Liver (tissue), 9 donors: ENCODE data around the gene DEAF1. TPM values are rescaled to one million over a fixed set of nuclear protein-coding genes. Genes with fewer than 3 reads are reported as not detected.
A peak's percentile ranks its signal among the peaks of the same experiment; 100 is the strongest.

ENCODE experiments used
- DNase-seq: peaks from one replicate; pipeline ENCODE4 v3.0.0-alpha.2; 2017; ENCODE audit warnings: low spot score
- H3K27ac ChIP-seq, 2 donors: one replicate each; pipeline ENCODE4 v1.7.0; 2013; ENCODE audit warnings: inconsistent platforms in 2 of 2, low read length in 2 of 2, control low read depth in 1 of 2, low read depth in 1 of 2, mild to moderate bottlenecking in 1 of 2
- H3K27me3 ChIP-seq, 4 donors: one replicate each; pipeline versions ENCODE4 v1.6.1 to v1.7.0; 2013; ENCODE audit warnings: low read length in 3 of 4, inconsistent platforms in 1 of 4, mild to moderate bottlenecking in 1 of 4, moderate library complexity in 1 of 4; ENCODE audit not compliant: control insufficient read depth in 4 of 4, insufficient read depth in 4 of 4
- H3K36me3 ChIP-seq, 4 donors: one replicate each; pipeline versions ENCODE4 v1.6.1 to v1.7.0; 2013; ENCODE audit warnings: low read length in 3 of 4, mild to moderate bottlenecking in 3 of 4, low read depth in 1 of 4, moderate library complexity in 1 of 4; ENCODE audit not compliant: control insufficient read depth in 4 of 4, insufficient read depth in 3 of 4
- H3K4me1 ChIP-seq, 4 donors: one replicate each; pipeline versions ENCODE4 v1.6.1 to v1.7.0; 2013; ENCODE audit warnings: low read length in 3 of 4, mild to moderate bottlenecking in 3 of 4, moderate library complexity in 1 of 4; ENCODE audit not compliant: control insufficient read depth in 4 of 4, insufficient read depth in 4 of 4
- H3K4me3 ChIP-seq, 3 donors: one replicate each; pipeline versions ENCODE4 v1.6.1 to v1.7.0; 2013; ENCODE audit warnings: low read length in 3 of 3, control low read depth in 1 of 3, low read depth in 1 of 3, mild to moderate bottlenecking in 1 of 3
- H3K9ac ChIP-seq, 2 donors: one replicate each; pipeline ENCODE4 v1.7.0; 2013; ENCODE audit warnings: low read length in 2 of 2, mild to moderate bottlenecking in 2 of 2, moderate library complexity in 2 of 2, control low read depth in 1 of 2, low read depth in 1 of 2
- H3K9me3 ChIP-seq, 4 donors: one replicate each; pipeline versions ENCODE4 v1.6.1 to v1.7.0; 2013; ENCODE audit warnings: low read length in 3 of 4; ENCODE audit not compliant: control insufficient read depth in 4 of 4
- ATF3 ChIP-seq: IDR thresholded peaks from 2 replicates; pipeline ENCODE4 v1.6.1; 2016; ENCODE audit warnings: antibody characterized with exemption
- CTCF ChIP-seq: fragments of 150-350 bp; IDR thresholded peaks from 2 replicates; pipeline ENCODE4 v1.5.1; 2017; ENCODE audit warnings: improper control_type of control experiment, low read depth, low read length; ENCODE audit not compliant: missing input control
- EGR1 ChIP-seq, 2 donors: IDR thresholded peaks; 2 replicates each; pipeline ENCODE4 v1.6.1; 2016 to 2018; ENCODE audit warnings: antibody characterized with exemption in 2 of 2, low read depth in 2 of 2
- FOXA1 ChIP-seq: IDR thresholded peaks from 2 replicates; pipeline ENCODE4 v1.6.1; 2016; ENCODE audit warnings: antibody characterized with exemption
- FOXA2 ChIP-seq: IDR thresholded peaks from 2 replicates; pipeline ENCODE4 v1.6.1; 2016; ENCODE audit warnings: antibody characterized with exemption
- GABPA ChIP-seq, 2 donors: IDR thresholded peaks in 1 of 2; conservative IDR thresholded peaks in 1 of 2; 2 replicates each; pipeline ENCODE4 v1.6.1; 2016; ENCODE audit warnings: antibody characterized with exemption in 2 of 2, mild to moderate bottlenecking in 1 of 2, moderate library complexity in 1 of 2
- HNF4A ChIP-seq, 2 donors: conservative IDR thresholded peaks; 2 replicates each; pipeline ENCODE4 v1.6.1; 2016; ENCODE audit warnings: antibody characterized with exemption in 2 of 2, mild to moderate bottlenecking in 2 of 2
- HNF4G ChIP-seq: IDR thresholded peaks from 2 replicates; pipeline ENCODE4 v1.6.1; 2016; ENCODE audit warnings: antibody characterized with exemption
- JUND ChIP-seq, 2 donors: IDR thresholded peaks; 2 replicates each; pipeline ENCODE4 v1.6.1; 2016; ENCODE audit warnings: antibody characterized with exemption in 2 of 2
- MAX ChIP-seq: IDR thresholded peaks from 2 replicates; pipeline ENCODE4 v1.6.1; 2016; ENCODE audit warnings: antibody characterized with exemption
- NR2F2 ChIP-seq: IDR thresholded peaks from 2 replicates; pipeline ENCODE4 v1.6.1; 2016; ENCODE audit warnings: antibody characterized with exemption
- RAD21 ChIP-seq, 2 donors: IDR thresholded peaks; 2 replicates each; pipeline ENCODE4 v1.6.1; 2016; ENCODE audit warnings: antibody characterized with exemption in 2 of 2, mild to moderate bottlenecking in 2 of 2
- RXRA ChIP-seq, 2 donors: IDR thresholded peaks; 2 replicates each; pipeline ENCODE4 v1.6.1; 2017 to 2018; ENCODE audit warnings: antibody characterized with exemption in 2 of 2, mild to moderate bottlenecking in 1 of 2
- SP1 ChIP-seq: IDR thresholded peaks from 2 replicates; pipeline ENCODE4 v1.6.1; 2018; ENCODE audit warnings: antibody characterized with exemption, mild to moderate bottlenecking
- TAF1 ChIP-seq: conservative IDR thresholded peaks from 2 replicates; pipeline ENCODE4 v1.6.1; 2016; ENCODE audit warnings: antibody characterized with exemption, mild to moderate bottlenecking
- YY1 ChIP-seq: IDR thresholded peaks from 2 replicates; pipeline ENCODE4 v1.6.1; 2016; ENCODE audit warnings: antibody characterized with exemption, mild to moderate bottlenecking
- WGBS: extraction: QIAGEN DNeasy Blood & Tissue Kit; methylation state at CpG from one replicate; pipeline ENCODE4 v1.1.7; 2013; 5-methylcytosine and 5-hydroxymethylcytosine counted together
- polyA plus RNA-seq, 2 donors: library from polyadenylated mRNA; stranded (reverse) in 1 of 2; unstranded in 1 of 2; fragments of 200-250 nt in 1 of 2; fragments of >200 nt in 1 of 2; fragmentation: Nextera tagmentation in 1 of 2; extraction: Ambion mirVana in 1 of 2; gene quantifications; one replicate each; pipeline versions ENCODE4 v1.2.1 to v1.2.3, GENCODE V29; 2013 to 2015
- total RNA-seq, 2 donors: library from RNA; depleted of rRNA; stranded (reverse); fragments of >200 nt; gene quantifications; one replicate each; pipeline ENCODE4 v1.2.3, GENCODE V29; 2014
- TF ChIP-seq, protein P1 (sequence below): IDR thresholded peaks from 2 replicates; pipeline ENCODE4 v1.6.1; 2016; ENCODE audit warnings: antibody characterized with exemption
- TF ChIP-seq, protein P2 (sequence below): IDR thresholded peaks from 2 replicates; pipeline ENCODE4 v1.6.1; 2016; ENCODE audit warnings: antibody characterized with exemption, mild to moderate bottlenecking
- donor health status: healthy.
- donor health status: healthy.
- donor health status: healthy.
- donor health status: healthy.
- donor health status: healthy.

DEAF1 gene
- total and polyA plus RNA-seq, 4 donors, result 7.0 to 11.4 (median 10.1) TPM

DNA sequence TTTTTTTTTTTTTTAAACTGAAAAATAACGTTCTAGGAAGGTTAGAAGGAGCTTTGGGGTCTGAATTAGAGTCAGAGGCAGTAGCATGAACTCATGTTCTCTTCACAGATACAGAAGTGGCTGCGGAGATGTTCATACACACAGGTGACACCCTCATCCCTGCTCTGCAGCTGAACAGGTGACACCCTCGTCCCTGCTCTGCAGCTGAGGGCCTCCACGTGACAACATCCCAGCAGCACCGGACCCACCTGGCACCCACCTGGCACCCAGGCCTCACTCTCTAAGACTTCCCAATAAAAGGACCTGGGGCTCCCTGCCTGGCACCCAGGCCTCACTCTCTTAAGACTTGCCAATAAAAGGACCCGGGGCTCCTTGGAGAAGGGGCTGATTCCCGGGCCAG, 38.2 kb downstream of the DEAF1 start:
- H3K36me3 ChIP-seq, result peaks cover 0 to 5% (median 2%) of the 10 kb centered on the region in 4 donors

More for the DNA sequence above, 38.2 kb downstream of the DEAF1 start:
- Histone ChIP-seq H3K27ac (peak overlapping the region; percentile 51 to 63), H3K27me3 (no peaks in the 10 kb centered on the region), H3K9me3 (no peaks in the 10 kb centered on the region), H3K4me1 (peaks cover 13 to 63% (median 52%) of the 10 kb centered on the region in 4 donors), H3K9ac (no peak overlapping the region), H3K4me3 (no peak overlapping the region)
- 68% methylated on average over 7 of the region's 7 CpGs for WGBS
- no peak for DNase-seq
- no peak for TF ChIP-seq YY1
- no peak for TF ChIP-seq RAD21 (IDR thresholded peaks at IDR 0.05)
- no peak for TF ChIP-seq HNF4A (conservative IDR thresholded peaks at IDR 0.05)
- TF ChIP-seq TAF1, result no peak
- no peak for TF ChIP-seq SP1
- no peak for TF ChIP-seq NR2F2
- no peak for TF ChIP-seq HNF4G
- TF ChIP-seq, protein P1, sequence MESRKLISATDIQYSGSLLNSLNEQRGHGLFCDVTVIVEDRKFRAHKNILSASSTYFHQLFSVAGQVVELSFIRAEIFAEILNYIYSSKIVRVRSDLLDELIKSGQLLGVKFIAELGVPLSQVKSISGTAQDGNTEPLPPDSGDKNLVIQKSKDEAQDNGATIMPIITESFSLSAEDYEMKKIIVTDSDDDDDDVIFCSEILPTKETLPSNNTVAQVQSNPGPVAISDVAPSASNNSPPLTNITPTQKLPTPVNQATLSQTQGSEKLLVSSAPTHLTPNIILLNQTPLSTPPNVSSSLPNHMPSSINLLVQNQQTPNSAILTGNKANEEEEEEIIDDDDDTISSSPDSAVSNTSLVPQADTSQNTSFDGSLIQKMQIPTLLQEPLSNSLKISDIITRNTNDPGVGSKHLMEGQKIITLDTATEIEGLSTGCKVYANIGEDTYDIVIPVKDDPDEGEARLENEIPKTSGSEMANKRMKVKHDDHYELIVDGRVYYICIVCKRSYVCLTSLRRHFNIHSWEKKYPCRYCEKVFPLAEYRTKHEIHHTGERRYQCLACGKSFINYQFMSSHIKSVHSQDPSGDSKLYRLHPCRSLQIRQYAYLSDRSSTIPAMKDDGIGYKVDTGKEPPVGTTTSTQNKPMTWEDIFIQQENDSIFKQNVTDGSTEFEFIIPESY, result no peak
- TF ChIP-seq, protein P2, sequence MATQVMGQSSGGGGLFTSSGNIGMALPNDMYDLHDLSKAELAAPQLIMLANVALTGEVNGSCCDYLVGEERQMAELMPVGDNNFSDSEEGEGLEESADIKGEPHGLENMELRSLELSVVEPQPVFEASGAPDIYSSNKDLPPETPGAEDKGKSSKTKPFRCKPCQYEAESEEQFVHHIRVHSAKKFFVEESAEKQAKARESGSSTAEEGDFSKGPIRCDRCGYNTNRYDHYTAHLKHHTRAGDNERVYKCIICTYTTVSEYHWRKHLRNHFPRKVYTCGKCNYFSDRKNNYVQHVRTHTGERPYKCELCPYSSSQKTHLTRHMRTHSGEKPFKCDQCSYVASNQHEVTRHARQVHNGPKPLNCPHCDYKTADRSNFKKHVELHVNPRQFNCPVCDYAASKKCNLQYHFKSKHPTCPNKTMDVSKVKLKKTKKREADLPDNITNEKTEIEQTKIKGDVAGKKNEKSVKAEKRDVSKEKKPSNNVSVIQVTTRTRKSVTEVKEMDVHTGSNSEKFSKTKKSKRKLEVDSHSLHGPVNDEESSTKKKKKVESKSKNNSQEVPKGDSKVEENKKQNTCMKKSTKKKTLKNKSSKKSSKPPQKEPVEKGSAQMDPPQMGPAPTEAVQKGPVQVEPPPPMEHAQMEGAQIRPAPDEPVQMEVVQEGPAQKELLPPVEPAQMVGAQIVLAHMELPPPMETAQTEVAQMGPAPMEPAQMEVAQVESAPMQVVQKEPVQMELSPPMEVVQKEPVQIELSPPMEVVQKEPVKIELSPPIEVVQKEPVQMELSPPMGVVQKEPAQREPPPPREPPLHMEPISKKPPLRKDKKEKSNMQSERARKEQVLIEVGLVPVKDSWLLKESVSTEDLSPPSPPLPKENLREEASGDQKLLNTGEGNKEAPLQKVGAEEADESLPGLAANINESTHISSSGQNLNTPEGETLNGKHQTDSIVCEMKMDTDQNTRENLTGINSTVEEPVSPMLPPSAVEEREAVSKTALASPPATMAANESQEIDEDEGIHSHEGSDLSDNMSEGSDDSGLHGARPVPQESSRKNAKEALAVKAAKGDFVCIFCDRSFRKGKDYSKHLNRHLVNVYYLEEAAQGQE, result no peak
- TF ChIP-seq JUND (IDR thresholded peaks at IDR 0.05), result no peak
- no peak for TF ChIP-seq RXRA (IDR thresholded peaks at IDR 0.05)
- no peak for TF ChIP-seq FOXA2
- no peak for TF ChIP-seq FOXA1
- no peak for TF ChIP-seq MAX
- no peak for TF ChIP-seq EGR1 (IDR thresholded peaks at IDR 0.05; ENCODE audit: low read depth in 2 of 2)
- TF ChIP-seq ATF3, result no peak
- TF ChIP-seq GABPA (IDR thresholded peaks at IDR 0.05 in 1 of 2, conservative IDR thresholded peaks at IDR 0.05 in 1 of 2), result no peak
- no peak for TF ChIP-seq CTCF
